OCI-LY1 (cell line): ENCODE data around the gene GORASP1.

Experiments used
- EZH2 ChIP-seq: fragments of 200-600 bp; sonication (generic), shearing (Covaris generic); IDR thresholded peaks from 2 replicates; pipeline ENCODE4 v1.8.0; 2017; ENCODE audit warnings: borderline replicate concordance, mixed run types, mild to moderate bottlenecking, antibody characterized with exemption, low read length, moderate library complexity, mixed read lengths
- TF ChIP-seq, protein P1 (sequence below): fragments of 200-600 bp; sonication (generic), shearing (Covaris generic); IDR thresholded peaks from 2 replicates; pipeline ENCODE4 v1.5.1; 2017; ENCODE audit warnings: mild to moderate bottlenecking, antibody characterized with exemption, low read length, moderate library complexity, mixed read lengths

GRCh38 chr3:39156421-39156820 is 49.0 kb upstream of the GORASP1 start:
- TF ChIP-seq, protein P1, sequence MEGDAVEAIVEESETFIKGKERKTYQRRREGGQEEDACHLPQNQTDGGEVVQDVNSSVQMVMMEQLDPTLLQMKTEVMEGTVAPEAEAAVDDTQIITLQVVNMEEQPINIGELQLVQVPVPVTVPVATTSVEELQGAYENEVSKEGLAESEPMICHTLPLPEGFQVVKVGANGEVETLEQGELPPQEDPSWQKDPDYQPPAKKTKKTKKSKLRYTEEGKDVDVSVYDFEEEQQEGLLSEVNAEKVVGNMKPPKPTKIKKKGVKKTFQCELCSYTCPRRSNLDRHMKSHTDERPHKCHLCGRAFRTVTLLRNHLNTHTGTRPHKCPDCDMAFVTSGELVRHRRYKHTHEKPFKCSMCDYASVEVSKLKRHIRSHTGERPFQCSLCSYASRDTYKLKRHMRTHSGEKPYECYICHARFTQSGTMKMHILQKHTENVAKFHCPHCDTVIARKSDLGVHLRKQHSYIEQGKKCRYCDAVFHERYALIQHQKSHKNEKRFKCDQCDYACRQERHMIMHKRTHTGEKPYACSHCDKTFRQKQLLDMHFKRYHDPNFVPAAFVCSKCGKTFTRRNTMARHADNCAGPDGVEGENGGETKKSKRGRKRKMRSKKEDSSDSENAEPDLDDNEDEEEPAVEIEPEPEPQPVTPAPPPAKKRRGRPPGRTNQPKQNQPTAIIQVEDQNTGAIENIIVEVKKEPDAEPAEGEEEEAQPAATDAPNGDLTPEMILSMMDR = no peak
- no peak for TF ChIP-seq EZH2
